ENCODE measurements around the gene RNF217.

DNA sequence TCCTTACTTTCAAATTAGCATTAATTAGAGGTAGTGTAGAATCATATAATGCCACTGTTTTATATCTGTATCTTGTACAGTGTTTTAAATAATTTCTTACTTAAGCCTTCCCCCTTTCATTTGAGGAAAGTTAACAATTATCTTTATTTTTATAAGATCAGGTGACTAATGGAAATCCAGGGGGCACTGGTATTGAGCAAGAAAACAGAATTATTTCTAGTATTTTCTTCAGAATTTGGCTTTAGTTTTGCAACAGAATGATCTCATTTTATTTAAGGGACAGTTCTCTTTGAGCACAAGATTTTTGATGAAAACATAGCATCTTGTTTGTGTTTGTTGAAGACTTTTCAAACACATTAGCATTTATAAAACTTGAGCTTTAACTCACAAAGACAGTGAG is 55.9 kb downstream of the RNF217 start:
- TF ChIP-seq, protein P1, sequence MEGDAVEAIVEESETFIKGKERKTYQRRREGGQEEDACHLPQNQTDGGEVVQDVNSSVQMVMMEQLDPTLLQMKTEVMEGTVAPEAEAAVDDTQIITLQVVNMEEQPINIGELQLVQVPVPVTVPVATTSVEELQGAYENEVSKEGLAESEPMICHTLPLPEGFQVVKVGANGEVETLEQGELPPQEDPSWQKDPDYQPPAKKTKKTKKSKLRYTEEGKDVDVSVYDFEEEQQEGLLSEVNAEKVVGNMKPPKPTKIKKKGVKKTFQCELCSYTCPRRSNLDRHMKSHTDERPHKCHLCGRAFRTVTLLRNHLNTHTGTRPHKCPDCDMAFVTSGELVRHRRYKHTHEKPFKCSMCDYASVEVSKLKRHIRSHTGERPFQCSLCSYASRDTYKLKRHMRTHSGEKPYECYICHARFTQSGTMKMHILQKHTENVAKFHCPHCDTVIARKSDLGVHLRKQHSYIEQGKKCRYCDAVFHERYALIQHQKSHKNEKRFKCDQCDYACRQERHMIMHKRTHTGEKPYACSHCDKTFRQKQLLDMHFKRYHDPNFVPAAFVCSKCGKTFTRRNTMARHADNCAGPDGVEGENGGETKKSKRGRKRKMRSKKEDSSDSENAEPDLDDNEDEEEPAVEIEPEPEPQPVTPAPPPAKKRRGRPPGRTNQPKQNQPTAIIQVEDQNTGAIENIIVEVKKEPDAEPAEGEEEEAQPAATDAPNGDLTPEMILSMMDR (IDR thresholded peaks at IDR 0.05) = no peak
- no peak for TF ChIP-seq EP300 (IDR thresholded peaks at IDR 0.05)
